Esophagus muscularis mucosa (tissue), 4 donors: ENCODE data around the gene ADK.

Source experiments
- CTCF ChIP-seq, 3 experiments: fragments of 200-600 bp in 2 of 3; fragments of 450-650 bp in 1 of 3; sonication (generic) in 2 of 3; IDR thresholded peaks; one replicate each; pipeline ENCODE4 v1.5.1; 2017 to 2019; ENCODE audit warnings: antibody characterized with exemption in 3 of 3, mild to moderate bottlenecking in 2 of 3, moderate library complexity in 1 of 3
- EP300 ChIP-seq: sonication (generic); formaldehyde crosslinking; IDR thresholded peaks from one replicate; pipeline ENCODE4 v1.6.1; 2017; ENCODE audit warnings: antibody characterized with exemption
- POLR2A ChIP-seq: fragments of 450-650 bp; IDR thresholded peaks from one replicate; pipeline ENCODE4 v1.6.1; 2017; ENCODE audit warnings: antibody characterized with exemption, moderate library complexity, mild to moderate bottlenecking, low read depth
- POLR2AphosphoS5 ChIP-seq, 2 donors: sonication (generic); formaldehyde crosslinking; IDR thresholded peaks; one replicate each; pipeline ENCODE4 v1.6.1; 2017; ENCODE audit warnings: antibody characterized with exemption in 2 of 2

- no peak for TF ChIP-seq CTCF (IDR thresholded peaks at IDR 0.05)
- no peak for TF ChIP-seq POLR2A
- TF ChIP-seq POLR2AphosphoS5 (IDR thresholded peaks at IDR 0.05) = no peak
- TF ChIP-seq EP300 = no peak
Observed at GRCh38 chr10:74683621-74684364, 532.8 kb downstream of the ADK start.
